ENCODE data around the gene EXD3. TPM values are rescaled to one million over a fixed set of nuclear protein-coding genes. Genes with fewer than 3 reads are reported as not detected.
A peak's percentile ranks its signal among the peaks of the same experiment; 100 is the strongest.
"Not testable (repeated sequence)": the region's sequence is repeated elsewhere in the genome, so short reads cannot be mapped to it uniquely, and the experiment has no call there.

EXD3 gene
- total RNA-seq, 1 donor from 2014 or later = 19.9 TPM

- DNase-seq (ENCODE audit: low spot score) = no peak
- TF ChIP-seq, protein P1, sequence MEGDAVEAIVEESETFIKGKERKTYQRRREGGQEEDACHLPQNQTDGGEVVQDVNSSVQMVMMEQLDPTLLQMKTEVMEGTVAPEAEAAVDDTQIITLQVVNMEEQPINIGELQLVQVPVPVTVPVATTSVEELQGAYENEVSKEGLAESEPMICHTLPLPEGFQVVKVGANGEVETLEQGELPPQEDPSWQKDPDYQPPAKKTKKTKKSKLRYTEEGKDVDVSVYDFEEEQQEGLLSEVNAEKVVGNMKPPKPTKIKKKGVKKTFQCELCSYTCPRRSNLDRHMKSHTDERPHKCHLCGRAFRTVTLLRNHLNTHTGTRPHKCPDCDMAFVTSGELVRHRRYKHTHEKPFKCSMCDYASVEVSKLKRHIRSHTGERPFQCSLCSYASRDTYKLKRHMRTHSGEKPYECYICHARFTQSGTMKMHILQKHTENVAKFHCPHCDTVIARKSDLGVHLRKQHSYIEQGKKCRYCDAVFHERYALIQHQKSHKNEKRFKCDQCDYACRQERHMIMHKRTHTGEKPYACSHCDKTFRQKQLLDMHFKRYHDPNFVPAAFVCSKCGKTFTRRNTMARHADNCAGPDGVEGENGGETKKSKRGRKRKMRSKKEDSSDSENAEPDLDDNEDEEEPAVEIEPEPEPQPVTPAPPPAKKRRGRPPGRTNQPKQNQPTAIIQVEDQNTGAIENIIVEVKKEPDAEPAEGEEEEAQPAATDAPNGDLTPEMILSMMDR (IDR thresholded peaks at IDR 0.05; ENCODE audit: unreplicated experiment) = no peak
- Mint-ChIP-seq H3K4me1 (ENCODE audit: unreplicated experiment) (no peaks in the 10 kb centered on the region), H3K9me3 (ENCODE audit: unreplicated experiment) (no peaks in the 10 kb centered on the region), H3K36me3 (ENCODE audit: low read depth, unreplicated experiment) (peaks cover 6% of the 10 kb centered on the region), H3K27me3 (ENCODE audit: unreplicated experiment) (peaks cover 12% of the 10 kb centered on the region), H3K27ac (ENCODE audit: unreplicated experiment) (no peak overlapping the region), H3K4me3 (ENCODE audit: unreplicated experiment) (no peak overlapping the region)
Observed at GRCh38 chr9:137380171-137380570, 42.8 kb downstream of the EXD3 start.

DNA sequence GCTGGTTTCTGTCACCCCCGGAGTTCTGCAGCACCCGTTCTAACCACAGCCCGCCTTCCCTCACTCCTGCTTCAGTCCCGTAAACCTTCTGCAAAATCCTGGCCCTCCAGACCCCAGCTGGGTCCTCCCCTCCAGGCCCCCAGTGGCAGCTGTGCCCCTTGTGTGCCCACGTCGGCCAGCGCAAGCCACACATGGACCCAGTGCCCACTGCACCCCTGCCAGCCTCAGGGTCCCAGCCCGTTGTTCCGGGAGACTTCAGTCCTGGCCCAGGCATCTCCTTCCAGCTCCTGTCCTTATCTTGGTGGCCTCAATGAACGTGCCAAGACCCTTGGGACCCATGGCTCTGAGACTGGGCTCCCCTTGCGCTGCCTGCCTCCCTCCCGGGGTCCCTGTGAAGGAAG, 43.2 kb downstream of the EXD3 start:
- TF ChIP-seq, protein P1 (IDR thresholded peaks at IDR 0.05; ENCODE audit: unreplicated experiment) = no peak
- Mint-ChIP-seq H3K36me3 (ENCODE audit: low read depth, unreplicated experiment) (peaks cover 6% of the 10 kb centered on the region), H3K4me3 (ENCODE audit: unreplicated experiment) (no peak overlapping the region), H3K9me3 (ENCODE audit: unreplicated experiment) (no peaks in the 10 kb centered on the region), H3K27me3 (ENCODE audit: unreplicated experiment) (peaks cover 12% of the 10 kb centered on the region), H3K27ac (ENCODE audit: unreplicated experiment) (no peak overlapping the region), H3K4me1 (ENCODE audit: unreplicated experiment) (no peaks in the 10 kb centered on the region)
- DNase-seq (ENCODE audit: low spot score) = no peak

- not testable (repeated sequence) for H3K36me3 Mint-ChIP-seq (ENCODE audit: low read depth, unreplicated experiment)
- peak overlapping the region; percentile 43 for H3K4me3 Mint-ChIP-seq (ENCODE audit: unreplicated experiment)
Observed at GRCh38 chr9:137378688-137379410, 44.1 kb downstream of the EXD3 start.

GRCh38 chr9:137376386-137376785, 46.6 kb downstream of the EXD3 start:
- Mint-ChIP-seq H3K4me3 (ENCODE audit: unreplicated experiment) (no peak overlapping the region), H3K36me3 (ENCODE audit: low read depth, unreplicated experiment) (peaks cover 3% of the 10 kb centered on the region), H3K9me3 (ENCODE audit: unreplicated experiment) (no peaks in the 10 kb centered on the region)

More at GRCh38 chr9:137378688-137379410, 44.1 kb downstream of the EXD3 start:
- not testable (repeated sequence) for H3K9me3 Mint-ChIP-seq (ENCODE audit: unreplicated experiment); DNase-seq (ENCODE audit: low spot score); H3K4me1 Mint-ChIP-seq (ENCODE audit: unreplicated experiment); H3K27ac Mint-ChIP-seq (ENCODE audit: unreplicated experiment); H3K27me3 Mint-ChIP-seq (ENCODE audit: unreplicated experiment)

GRCh38 chr9:137375321-137376058, 47.5 kb downstream of the EXD3 start:
- Mint-ChIP-seq H3K4me1 (ENCODE audit: unreplicated experiment) (no peaks in the 10 kb centered on the region), H3K27ac (ENCODE audit: unreplicated experiment) (no peak overlapping the region), H3K4me3 (ENCODE audit: unreplicated experiment) (no peak overlapping the region), H3K36me3 (ENCODE audit: low read depth, unreplicated experiment) (peaks cover 3% of the 10 kb centered on the region), H3K27me3 (ENCODE audit: unreplicated experiment) (peaks cover 11% of the 10 kb centered on the region), H3K9me3 (ENCODE audit: unreplicated experiment) (no peaks in the 10 kb centered on the region)
- no peak for DNase-seq (ENCODE audit: low spot score)
- TF ChIP-seq, protein P1 (IDR thresholded peaks at IDR 0.05; ENCODE audit: unreplicated experiment) = no peak

More at GRCh38 chr9:137376386-137376785, 46.6 kb downstream of the EXD3 start:
- TF ChIP-seq, protein P1 (IDR thresholded peaks at IDR 0.05; ENCODE audit: unreplicated experiment) = no peak
- H3K4me1 Mint-ChIP-seq (ENCODE audit: unreplicated experiment) = no peaks in the 10 kb centered on the region
- no peak for DNase-seq (ENCODE audit: low spot score)
- H3K27me3 Mint-ChIP-seq (ENCODE audit: unreplicated experiment) = peaks cover 11% of the 10 kb centered on the region
- no peak overlapping the region for H3K27ac Mint-ChIP-seq (ENCODE audit: unreplicated experiment)

All from endothelial cell (in vitro differentiated cells).